ENCODE measurements around the gene ESYT2. TPM values are rescaled to one million over a fixed set of nuclear protein-coding genes. Genes with fewer than 3 reads are reported as not detected.

The ESYT2 gene
- total and polyA plus RNA-seq, 2 donors (not counting 1 experiment from before 2014, with no cell fraction given), result 66.0 to 93.0 TPM

DNA sequence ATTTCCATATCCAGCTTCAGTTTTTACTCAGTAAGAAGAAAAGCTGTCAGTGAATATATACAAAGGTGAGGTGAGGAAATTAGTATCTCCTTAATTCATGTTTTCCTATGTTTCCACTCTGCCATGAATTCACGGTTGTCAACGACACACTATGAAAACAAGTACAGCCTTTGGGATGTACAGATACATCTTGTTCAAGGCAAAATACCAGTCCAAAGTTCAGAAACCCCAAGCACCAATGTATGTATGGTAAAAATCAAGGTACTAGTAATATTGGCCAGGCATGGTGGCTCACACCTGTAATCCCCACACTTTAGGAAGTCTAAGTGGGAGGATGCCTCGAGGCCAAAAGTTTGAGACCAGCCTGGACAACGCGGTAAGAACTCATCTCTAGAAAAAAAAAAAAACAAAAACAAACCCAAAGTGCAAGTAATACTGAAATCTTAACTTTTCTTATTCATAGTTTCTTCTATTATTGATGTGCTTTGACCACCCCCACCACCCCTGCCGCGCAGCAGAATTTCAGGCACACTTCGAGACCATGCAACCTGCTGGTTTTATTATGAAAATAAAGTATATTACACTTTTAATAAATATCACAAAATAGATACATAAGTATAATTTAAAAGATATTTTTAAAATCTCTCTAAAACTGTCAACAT is 3.5 kb downstream of the ESYT2 start:
- H3K36me3 ChIP-seq (ENCODE audit: control insufficient read depth, insufficient read depth, low read length), result no peaks in the 10 kb centered on the region
- H3K4me1 ChIP-seq (ENCODE audit: control insufficient read depth, extremely low read depth, insufficient read depth, low read length), result peaks cover 12% of the 10 kb centered on the region
- peaks cover 69% of the 10 kb centered on the region for H3K79me2 ChIP-seq (ENCODE audit: control insufficient read depth, insufficient read depth, low read length)
- TF ChIP-seq CTCF (conservative IDR thresholded peaks at IDR 0.05 in 1 of 2, IDR thresholded peaks at IDR 0.05 in 1 of 2; ENCODE audit: low read depth in 1 of 2, low read length in 2 of 2), result no peak
- no peak for TF ChIP-seq EZH2 (IDR thresholded peaks at IDR 0.05; ENCODE audit: low read length, missing control alignments)
- no peak overlapping the region for H3K9ac ChIP-seq (ENCODE audit: insufficient read depth, low read length)
- H2AFZ ChIP-seq (ENCODE audit: low read length), result no peak overlapping the region
- no peak overlapping the region for H3K4me2 ChIP-seq (ENCODE audit: extremely low read depth, insufficient read depth, low read length)
- no peak overlapping the region for H3K27ac ChIP-seq (ENCODE audit: insufficient read depth, low read length)
- no peaks in the 10 kb centered on the region for H3K27me3 ChIP-seq (ENCODE audit: control insufficient read depth, insufficient read depth, low read length)
- no peak for DNase-seq (ENCODE audit: low read depth in 2 of 2)
- H3K9me3 ChIP-seq (ENCODE audit: control insufficient read depth, insufficient read depth, low read depth, low read length), result no peaks in the 10 kb centered on the region
- H3K4me3 ChIP-seq (replicated peaks in 1 of 4; ENCODE audit: control extremely low read depth in 1 of 4, insufficient read depth in 1 of 4, low read depth in 3 of 4, low read length in 4 of 4), result no peak overlapping the region
- no peaks in the 10 kb centered on the region for H4K20me1 ChIP-seq (ENCODE audit: control insufficient read depth, extremely low read depth, insufficient read depth, low read length)

GRCh38 chr7:158824028-158824427 is 5.3 kb downstream of the ESYT2 start:
- no peaks in the 10 kb centered on the region for H4K20me1 ChIP-seq (ENCODE audit: control insufficient read depth, extremely low read depth, insufficient read depth, low read length)
- peaks cover 82% of the 10 kb centered on the region for H3K79me2 ChIP-seq (ENCODE audit: control insufficient read depth, insufficient read depth, low read length)
- no peaks in the 10 kb centered on the region for H3K27me3 ChIP-seq (ENCODE audit: control insufficient read depth, insufficient read depth, low read length)
- H3K4me1 ChIP-seq (ENCODE audit: control insufficient read depth, extremely low read depth, insufficient read depth, low read length), result peaks cover 14% of the 10 kb centered on the region
- no peak overlapping the region for H2AFZ ChIP-seq (ENCODE audit: low read length)
- no peak overlapping the region for H3K4me2 ChIP-seq (ENCODE audit: extremely low read depth, insufficient read depth, low read length)
- no peak overlapping the region for H3K4me3 ChIP-seq (replicated peaks in 1 of 4; ENCODE audit: control extremely low read depth in 1 of 4, insufficient read depth in 1 of 4, low read depth in 3 of 4, low read length in 4 of 4)
- TF ChIP-seq CTCF (conservative IDR thresholded peaks at IDR 0.05 in 1 of 2, IDR thresholded peaks at IDR 0.05 in 1 of 2; ENCODE audit: low read depth in 1 of 2, low read length in 2 of 2) (no peak), EZH2 (IDR thresholded peaks at IDR 0.05; ENCODE audit: low read length, missing control alignments) (no peak)
- H3K9me3 ChIP-seq (ENCODE audit: control insufficient read depth, insufficient read depth, low read depth, low read length), result no peaks in the 10 kb centered on the region
- no peak overlapping the region for H3K9ac ChIP-seq (ENCODE audit: insufficient read depth, low read length)
- no peak overlapping the region for H3K27ac ChIP-seq (ENCODE audit: insufficient read depth, low read length)
- no peaks in the 10 kb centered on the region for H3K36me3 ChIP-seq (ENCODE audit: control insufficient read depth, insufficient read depth, low read length)
- DNase-seq (ENCODE audit: low read depth in 2 of 2), result peak in 1 of 2 donors; percentile 34

DNA sequence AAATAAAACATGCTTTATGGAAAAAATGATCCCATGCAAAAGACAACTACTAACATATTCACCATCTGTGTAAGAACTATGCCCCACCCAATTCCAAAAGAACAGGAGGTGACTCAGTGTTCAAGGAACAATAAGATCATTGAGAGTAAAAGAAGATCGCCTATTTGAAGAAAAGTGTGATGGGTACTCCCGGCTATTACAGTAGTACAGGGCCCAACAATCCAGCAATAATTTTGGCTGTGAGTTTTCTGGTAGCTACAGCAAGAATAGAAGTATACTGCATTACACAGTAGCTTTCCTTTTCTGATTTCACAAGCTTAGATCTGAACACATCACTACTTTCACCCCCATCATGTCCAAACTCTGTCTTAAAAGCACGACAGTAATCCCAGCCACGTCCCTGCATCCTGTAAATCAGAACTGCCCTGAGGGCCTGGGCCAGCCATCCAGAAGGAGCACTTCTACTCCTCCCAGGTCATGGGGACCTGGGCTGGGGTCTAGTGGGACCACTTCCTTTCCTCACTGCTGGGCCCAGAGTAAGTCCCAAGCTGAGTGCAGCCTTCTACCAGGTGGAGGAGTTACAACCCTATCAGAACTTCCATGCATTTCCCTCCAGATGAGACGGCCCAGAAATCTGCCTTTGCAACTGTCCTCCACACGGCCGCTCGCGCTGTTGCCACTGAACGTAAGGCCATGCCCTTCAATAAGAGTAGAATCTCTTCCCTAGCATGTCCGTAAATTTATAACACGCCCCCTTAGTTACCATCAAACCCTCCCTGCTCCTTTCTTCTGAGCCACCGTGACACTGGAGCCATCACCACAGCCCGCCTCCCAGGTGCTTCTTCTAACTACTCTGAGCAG is 7.9 kb downstream of the ESYT2 start:
- Histone ChIP-seq H3K4me1 (ENCODE audit: control insufficient read depth, extremely low read depth, insufficient read depth, low read length) (peaks cover 22% of the 10 kb centered on the region), H3K27me3 (ENCODE audit: control insufficient read depth, insufficient read depth, low read length) (no peaks in the 10 kb centered on the region), H3K79me2 (ENCODE audit: control insufficient read depth, insufficient read depth, low read length) (peaks cover 78% of the 10 kb centered on the region), H3K36me3 (ENCODE audit: control insufficient read depth, insufficient read depth, low read length) (no peaks in the 10 kb centered on the region), H3K9ac (ENCODE audit: insufficient read depth, low read length) (no peak overlapping the region), H2AFZ (ENCODE audit: low read length) (no peak overlapping the region), H3K27ac (ENCODE audit: insufficient read depth, low read length) (peak overlapping the region; percentile 98), H3K4me2 (ENCODE audit: extremely low read depth, insufficient read depth, low read length) (peak overlapping the region; percentile 76), H3K9me3 (ENCODE audit: control insufficient read depth, insufficient read depth, low read depth, low read length) (no peaks in the 10 kb centered on the region), H3K4me3 (replicated peaks in 1 of 4; ENCODE audit: control extremely low read depth in 1 of 4, insufficient read depth in 1 of 4, low read depth in 3 of 4, low read length in 4 of 4) (peak overlapping the region in 2 of 4 experiments; percentile 5 to 11), H4K20me1 (ENCODE audit: control insufficient read depth, extremely low read depth, insufficient read depth, low read length) (no peaks in the 10 kb centered on the region)
- peak; percentile 70 to 94 for DNase-seq (ENCODE audit: low read depth in 2 of 2)
- TF ChIP-seq EZH2 (IDR thresholded peaks at IDR 0.05; ENCODE audit: low read length, missing control alignments) (no peak), CTCF (conservative IDR thresholded peaks at IDR 0.05 in 1 of 2, IDR thresholded peaks at IDR 0.05 in 1 of 2; ENCODE audit: low read depth in 1 of 2, low read length in 2 of 2) (no peak)

Measured in fibroblast of lung (primary cell).